Stimulated activated CD4-positive, alpha-beta T cell treated with anti-CD3 and anti-CD28 coated beads, Interleukin-2, amount 100 ng/mL, for 48 hours (primary cell): ENCODE measurements around the gene TAF3.

Experiments used
- DNase-seq, 2 donors: peaks; one replicate each; pipeline ENCODE4 v3.0.0-alpha.2; 2020

The TAF3 gene

GRCh38 chr10:8049865-8050555 lies 231.7 kb downstream of the TAF3 start:
- peak in 1 of 2 donors; percentile 18 for DNase-seq

- DNase-seq, result peak in 1 of 2 donors; percentile 29
These were observed 232.3 kb downstream of the TAF3 start for GRCh38 chr10:8050556-8051108.

- DNase-seq, result peak in 1 of 2 donors; percentile 23
These were observed 233.0 kb downstream of the TAF3 start for GRCh38 chr10:8051109-8051821.

GRCh38 chr10:8051851-8052257 lies 233.5 kb downstream of the TAF3 start:
- DNase-seq, result peak in 1 of 2 donors; percentile 7

GRCh38 chr10:8052341-8052955 lies 234.1 kb downstream of the TAF3 start:
- peak in 1 of 2 donors; percentile 27 for DNase-seq

- DNase-seq, result no peak
These were observed 234.7 kb downstream of the TAF3 start for GRCh38 chr10:8052956-8053445.

- DNase-seq, result peak; percentile 97 to 98
These were observed 235.3 kb downstream of the TAF3 start for GRCh38 chr10:8053446-8054243.

- no peak for DNase-seq
These were observed 235.9 kb downstream of the TAF3 start for GRCh38 chr10:8054244-8054493.

- peak; percentile 72 to 73 for DNase-seq
These were observed 236.4 kb downstream of the TAF3 start, which contains the start of gene GATA3 for GRCh38 chr10:8054494-8055407. Gene GATA3 (plus strand): TSS chr10:8054688. CDS start chr10:8055656, 968 bp downstream.

GRCh38 chr10:8055420-8056349 lies 237.4 kb downstream of the TAF3 start:
- no peak for DNase-seq

GRCh38 chr10:8056378-8056777 lies 238.1 kb downstream of the TAF3 start:
- no peak for DNase-seq

- no peak for DNase-seq
These were observed 238.6 kb downstream of the TAF3 start for GRCh38 chr10:8056871-8057331.

GRCh38 chr10:8057636-8058273 lies 239.4 kb downstream of the TAF3 start:
- no peak for DNase-seq

- DNase-seq, result no peak
These were observed 240.2 kb downstream of the TAF3 start for GRCh38 chr10:8058274-8059111.

- DNase-seq, result no peak
These were observed 241.1 kb downstream of the TAF3 start for GRCh38 chr10:8059191-8059936.

GRCh38 chr10:8060010-8060703 lies 241.9 kb downstream of the TAF3 start:
- DNase-seq, result peak; percentile 58 to 72

GRCh38 chr10:8060704-8061121 lies 242.4 kb downstream of the TAF3 start:
- no peak for DNase-seq
